Measurements from ENCODE around the gene BANF1. TPM values are rescaled to one million over a fixed set of nuclear protein-coding genes. Genes with fewer than 3 reads are reported as not detected.

BANF1 gene, protein sequence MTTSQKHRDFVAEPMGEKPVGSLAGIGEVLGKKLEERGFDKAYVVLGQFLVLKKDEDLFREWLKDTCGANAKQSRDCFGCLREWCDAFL
- 121 TPM for total RNA-seq
- long read RNA-seq, transcript BANF1-201 (3 exons, 1,155 nt) = major isoform, 14 of 18 reads
- long read RNA-seq, partial matches to known transcripts = 2 of 18 reads
- long read RNA-seq, other reads (novel, unspliced or antisense) = 0 of 18 reads

DNA sequence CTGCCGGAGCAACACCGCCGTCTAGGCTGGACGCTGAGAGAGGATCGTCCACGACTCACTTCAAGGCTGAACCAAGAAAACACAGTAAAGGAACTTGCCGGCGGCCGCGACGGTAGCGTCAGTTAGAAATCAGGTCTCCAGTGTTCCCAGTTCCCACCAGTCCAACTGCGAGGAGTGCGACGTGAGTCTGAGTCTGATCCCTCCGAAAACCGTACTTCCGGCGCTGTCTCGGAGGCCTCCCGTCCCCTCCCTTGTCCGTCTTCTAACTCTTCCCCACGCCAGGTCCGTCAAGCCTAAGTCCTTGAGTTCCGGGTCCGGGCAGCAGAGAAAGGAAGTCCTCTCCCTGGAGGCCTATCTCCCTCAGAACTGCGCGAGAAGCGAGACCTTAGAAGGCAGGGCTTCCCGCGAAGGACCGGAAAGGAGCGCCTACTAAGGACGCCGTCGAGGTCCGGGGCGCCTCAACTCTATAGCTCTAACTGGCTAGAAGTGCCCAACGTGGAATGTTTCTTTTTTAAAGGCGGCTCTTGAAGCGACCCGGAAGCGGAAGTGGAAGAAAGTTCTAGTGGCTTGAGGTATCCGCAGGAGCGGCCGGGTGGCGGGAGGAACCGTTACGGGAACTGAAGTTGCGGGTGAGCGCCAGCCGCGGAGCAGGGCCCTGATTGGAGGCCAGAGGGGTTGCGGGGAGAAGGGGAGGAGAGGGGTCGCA is at the start of gene BANF1, which contains the start of gene EIF1AD:
BANF1 (plus strand) TSS at position 562 of the 706 bp plus-strand sequence. CDS start 748 bp downstream, outside the sequence.
EIF1AD (minus strand) TSS at position 216 of the 706 bp plus-strand sequence. CDS start 1,768 bp downstream, outside the sequence.
- DNase-seq (ENCODE audit: low spot score) = peak; percentile 95

DNA sequence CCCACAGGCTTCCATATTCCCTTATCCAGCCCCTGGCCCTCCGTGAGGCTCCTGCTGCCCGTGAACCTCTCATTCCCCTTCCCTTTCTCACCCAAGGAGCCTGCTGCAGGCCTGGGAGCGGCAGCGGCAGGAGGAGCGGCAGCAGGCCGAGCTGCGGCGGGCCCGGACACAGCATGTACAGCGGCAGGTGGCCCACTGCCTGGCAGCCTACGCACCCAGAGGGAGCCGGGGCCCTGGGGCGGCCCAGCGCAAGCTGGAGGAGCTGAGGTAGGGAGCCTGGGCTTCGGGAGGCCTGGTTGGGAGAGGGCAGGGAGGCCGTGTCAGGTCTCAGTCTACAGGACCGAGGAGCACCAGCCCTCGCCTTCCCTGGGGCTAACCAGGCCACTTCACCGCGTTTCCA is 48.8 kb upstream of the BANF1 start:
- no peak for DNase-seq (ENCODE audit: low spot score)

DNA sequence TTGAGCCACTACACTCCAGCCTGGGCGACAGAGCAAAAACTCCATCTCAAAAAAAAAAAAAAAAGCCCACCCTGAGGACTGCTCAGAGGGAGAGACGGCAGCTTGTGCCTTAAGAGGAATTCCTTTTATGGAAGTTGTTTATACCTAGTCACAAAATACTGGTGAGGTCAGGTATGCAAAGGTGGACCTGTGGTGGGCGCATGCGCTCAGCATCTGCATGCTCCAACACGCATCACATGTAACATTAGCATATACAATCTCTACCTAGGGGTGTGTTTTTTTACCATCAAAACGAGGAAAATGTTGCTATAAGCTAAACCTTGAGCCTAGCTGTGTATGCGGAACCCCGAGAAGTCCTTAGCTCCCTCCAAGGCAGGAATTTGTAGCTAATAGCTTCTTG is 47.5 kb upstream of the BANF1 start:
- no peak for DNase-seq (ENCODE audit: low spot score)

DNA sequence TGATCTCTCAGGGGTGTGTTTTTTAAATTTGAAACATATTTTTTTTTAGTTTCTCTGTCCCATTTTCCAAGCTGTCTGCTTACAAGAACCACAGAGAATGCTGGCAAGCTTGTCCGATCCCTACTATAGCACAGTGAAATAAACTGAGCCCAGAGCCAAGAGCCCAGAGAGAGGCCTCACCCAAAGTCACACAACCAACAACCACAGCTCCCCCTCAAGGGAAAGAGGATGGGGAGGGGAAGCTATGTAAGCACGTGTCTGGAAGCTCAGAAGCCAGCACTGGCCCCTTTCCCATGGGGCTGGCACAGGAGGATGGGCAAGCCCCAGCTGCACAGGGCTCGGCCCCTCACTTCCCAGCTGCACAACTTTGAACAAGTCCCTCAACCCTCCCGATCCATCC is 44.0 kb upstream of the BANF1 start:
- no peak for DNase-seq (ENCODE audit: low spot score)

DNA sequence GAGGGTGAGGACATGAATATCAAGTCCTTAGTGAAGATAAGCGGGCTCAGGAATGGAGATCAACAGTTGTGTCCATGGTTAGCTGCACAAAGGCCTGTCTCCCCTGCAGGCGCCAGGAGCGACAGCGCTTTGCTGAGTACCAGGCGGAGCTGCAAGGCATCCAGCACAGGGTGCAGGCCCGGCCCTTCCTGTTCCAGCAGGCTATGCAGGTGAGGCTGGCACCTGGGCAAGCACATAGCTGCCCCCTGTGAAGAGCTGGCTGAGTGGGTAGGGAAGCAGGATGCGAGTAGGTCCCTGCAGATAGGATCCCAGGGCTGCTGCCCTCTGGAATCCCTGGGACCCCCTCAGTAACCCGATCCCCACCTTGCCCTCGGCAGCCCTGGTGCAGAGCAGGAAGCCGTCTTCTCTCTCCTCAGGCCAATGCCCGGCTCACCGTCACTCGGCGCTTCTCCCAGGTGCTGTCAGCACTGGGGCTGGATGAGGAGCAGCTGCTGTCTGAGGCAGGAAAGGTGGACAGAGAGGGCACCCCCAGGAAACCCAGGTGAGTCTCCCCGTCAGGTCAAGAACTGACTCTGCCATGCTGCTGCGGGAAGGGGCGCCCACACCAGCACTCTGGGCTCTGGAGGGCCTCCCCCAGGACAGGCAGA is 43.4 kb upstream of the BANF1 start:
- no peak for DNase-seq (ENCODE audit: low spot score)

DNA sequence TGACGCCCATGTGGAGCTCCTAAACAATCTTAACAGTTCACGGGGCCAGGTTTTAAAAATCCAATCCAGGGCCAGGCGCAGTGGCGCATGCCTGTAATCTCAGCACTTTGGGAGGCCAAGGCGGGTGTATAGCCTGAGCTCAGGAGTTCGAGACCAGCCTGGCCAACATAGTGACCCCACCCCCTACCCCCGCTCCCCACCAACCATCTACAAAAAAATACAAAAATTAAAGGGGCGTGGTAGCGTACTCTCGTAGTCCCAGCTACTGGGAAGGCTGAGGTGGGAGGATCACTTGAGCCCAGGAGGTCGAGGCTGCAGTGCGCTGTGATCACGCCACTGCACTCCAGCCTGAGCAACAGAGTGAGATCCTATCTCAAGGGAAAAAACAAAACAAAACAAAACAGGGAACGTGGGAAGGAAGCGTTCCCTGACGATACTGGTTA is 41.5 kb upstream of the BANF1 start:
- no peak for DNase-seq (ENCODE audit: low spot score)

DNA sequence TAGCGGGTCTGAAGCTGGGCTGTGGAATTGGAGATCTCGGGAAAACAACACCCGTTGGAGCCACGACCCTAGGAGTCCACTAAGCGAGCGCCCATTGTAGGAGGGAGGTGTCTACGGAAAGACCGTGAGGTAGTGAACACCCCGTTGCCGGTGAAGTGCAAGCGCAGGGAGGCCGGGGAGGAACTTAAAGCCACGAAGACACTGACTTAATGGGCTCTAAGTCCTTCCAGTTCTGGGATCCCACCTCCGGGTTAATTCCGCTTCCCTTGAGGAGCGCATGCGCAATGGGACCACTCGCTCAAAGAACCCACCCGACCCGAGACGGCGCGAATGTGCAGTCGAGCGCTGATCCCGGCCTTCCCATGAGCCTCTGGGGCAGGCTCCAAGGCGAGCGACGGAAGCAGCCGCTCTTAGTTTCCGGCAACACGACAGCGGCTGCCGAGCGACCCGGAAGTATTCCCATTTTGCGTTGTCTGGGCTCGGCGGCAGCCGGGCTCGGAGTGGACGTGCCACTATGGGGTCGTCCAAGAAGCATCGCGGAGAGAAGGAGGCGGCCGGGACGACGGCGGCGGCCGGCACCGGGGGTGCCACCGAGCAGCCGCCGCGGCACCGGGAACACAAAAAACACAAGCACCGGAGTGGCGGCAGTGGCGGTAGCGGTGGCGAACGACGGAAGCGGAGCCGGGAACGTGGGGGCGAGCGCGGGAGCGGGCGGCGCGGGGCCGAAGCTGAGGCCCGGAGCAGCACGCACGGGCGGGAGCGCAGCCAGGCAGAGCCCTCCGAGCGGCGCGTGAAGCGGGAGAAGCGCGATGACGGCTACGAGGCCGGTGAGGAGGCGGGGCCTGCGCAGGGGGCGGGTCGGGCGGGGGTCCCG is 40.8 kb upstream of the BANF1 start, which contains the start of gene SART1:
SART1 (plus strand) TSS at position 468 of the 874 bp plus-strand sequence; CDS start at position 515, 47 bp downstream.
- DNase-seq (ENCODE audit: low spot score) = peak; percentile 99

DNA sequence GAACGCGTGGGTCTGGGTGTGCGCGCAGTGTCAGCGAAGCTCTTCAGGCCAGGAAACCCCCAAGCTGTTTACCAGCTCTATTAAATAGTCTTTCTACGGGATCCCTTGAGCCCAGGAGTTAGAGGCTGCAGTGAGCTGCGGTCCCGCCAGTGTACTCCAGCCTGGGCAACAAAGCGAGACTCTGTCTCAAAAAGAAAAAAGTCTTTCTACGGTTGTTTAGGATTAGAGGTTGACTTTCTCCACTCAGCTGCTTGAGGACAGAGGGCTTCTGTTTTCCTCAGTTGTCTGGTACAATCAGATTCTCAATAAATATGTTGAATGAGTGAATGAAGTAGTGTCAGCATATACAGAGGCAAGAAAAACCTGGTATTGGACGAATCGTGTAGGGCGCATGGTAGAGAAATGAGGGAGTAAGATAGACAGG is 40.1 kb upstream of the BANF1 start:
- DNase-seq (ENCODE audit: low spot score) = no peak

DNA sequence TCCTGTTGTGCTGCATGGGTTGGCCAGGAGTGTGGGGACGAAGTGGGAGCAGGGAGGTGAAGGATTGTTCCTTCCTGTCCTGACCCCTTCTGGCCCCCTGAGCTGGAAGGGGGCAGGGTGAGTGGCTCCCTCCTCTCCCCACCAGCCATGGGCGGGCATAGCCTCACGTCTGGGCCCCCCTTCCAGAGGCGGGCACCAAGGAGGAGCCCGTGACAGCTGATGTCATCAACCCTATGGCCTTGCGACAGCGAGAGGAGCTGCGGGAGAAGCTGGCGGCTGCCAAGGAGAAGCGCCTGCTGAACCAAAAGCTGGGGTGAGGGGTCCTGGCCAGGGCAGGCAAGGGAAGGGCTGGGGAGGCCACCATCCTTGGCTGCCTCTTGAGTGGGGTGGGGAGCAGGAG is 37.4 kb upstream of the BANF1 start:
- no peak for DNase-seq (ENCODE audit: low spot score)

DNA sequence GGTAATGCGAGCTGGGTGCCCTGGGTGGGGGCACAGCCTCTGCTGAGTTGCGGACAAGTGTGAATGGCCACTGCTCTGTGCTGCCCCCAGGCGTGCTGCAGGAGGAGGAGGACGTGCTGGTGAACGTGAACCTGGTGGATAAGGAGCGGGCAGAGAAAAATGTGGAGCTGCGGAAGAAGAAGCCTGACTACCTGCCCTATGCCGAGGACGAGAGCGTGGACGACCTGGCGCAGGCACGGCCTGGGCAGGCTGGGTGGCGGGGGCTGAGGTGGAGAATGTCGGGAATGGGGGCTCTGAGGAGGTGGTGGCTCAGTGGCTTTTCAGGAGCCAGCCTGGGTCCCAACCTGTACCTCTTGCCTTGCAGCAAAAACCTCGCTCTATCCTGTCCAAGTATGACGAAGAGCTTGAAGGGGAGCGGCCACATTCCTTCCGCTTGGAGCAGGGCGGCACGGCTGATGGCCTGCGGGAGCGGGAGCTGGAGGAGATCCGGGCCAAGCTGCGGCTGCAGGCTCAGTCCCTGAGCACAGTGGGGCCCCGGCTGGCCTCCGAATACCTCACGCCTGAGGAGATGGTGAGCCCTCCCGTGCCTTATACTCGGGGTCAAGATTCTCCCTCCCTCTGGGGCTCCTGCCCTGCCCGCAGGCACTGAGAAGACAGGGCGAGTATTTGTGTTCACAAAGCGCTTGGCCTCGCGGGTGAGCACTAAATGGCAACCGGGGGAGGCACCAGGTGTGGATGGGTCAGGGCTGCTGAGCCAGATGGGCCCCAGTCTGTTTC is 36.1 kb upstream of the BANF1 start:
- DNase-seq (ENCODE audit: low spot score) = no peak

DNA sequence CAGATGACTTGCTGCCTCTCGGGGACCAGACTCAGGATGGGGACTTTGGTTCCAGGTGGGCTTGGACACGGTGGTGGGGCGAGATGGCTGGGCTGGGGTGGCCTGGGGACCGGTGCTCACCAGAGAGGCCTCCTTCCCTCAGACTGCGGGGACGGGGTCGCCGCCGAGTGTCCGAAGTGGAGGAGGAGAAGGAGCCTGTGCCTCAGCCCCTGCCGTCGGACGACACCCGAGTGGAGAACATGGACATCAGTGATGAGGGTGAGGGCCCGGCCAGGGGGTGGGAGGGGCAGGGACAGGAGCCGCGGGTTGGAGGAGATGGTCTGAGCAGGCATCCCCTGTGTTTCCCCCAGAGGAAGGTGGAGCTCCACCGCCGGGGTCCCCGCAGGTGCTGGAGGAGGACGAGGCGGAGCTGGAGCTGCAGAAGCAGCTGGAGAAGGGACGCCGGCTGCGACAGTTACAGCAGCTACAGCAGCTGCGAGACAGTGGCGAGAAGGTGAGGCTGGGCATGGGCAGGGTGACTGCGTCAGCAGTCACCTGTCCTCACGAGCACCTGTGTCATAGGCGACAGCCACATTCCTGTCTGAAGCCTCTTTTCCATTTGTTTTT is 34.9 kb upstream of the BANF1 start:
- DNase-seq (ENCODE audit: low spot score) = no peak

DNA sequence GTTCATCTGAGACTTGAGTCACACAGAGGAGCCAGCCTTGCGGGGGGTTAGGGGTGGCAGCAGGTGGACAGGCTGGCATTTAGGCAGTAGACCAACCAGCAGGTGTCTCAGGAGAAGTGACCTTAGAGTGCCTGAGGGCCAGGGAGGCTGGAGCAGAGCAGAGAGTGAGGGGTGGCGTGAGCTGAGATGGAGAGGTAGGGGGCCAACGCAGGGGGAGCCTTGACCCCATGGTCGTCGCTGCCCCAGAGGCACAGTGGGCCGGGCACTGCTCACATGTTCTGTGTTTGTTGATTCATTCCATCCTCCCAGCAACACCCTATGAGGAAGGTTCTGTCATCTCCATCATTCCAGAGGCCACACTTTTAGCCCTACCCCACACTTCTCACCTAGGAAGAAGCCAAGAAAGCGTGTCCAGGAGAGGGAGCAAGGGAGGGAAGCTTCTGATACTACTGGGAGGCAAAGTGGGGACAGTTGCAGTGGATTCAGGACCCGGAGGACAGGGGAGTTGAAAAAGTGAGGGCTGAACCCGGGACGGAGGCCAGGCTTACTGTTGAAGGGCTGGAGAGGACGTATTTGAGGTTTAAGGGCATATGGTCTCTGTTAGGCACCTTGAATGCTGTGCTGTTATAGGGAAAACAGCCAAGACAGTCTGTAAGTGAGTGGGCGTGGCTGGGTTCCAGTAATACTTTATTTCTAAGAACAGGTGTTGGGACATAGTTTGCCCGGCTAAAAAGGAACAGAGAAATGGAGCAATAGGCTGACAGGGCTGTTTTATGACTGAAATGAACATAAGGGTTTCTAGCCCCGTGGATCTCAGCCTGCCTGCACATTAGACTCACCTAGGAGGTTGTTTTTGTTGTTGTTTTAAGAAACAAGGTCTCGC is 33.5 kb upstream of the BANF1 start:
- no peak for DNase-seq (ENCODE audit: low spot score)

DNA sequence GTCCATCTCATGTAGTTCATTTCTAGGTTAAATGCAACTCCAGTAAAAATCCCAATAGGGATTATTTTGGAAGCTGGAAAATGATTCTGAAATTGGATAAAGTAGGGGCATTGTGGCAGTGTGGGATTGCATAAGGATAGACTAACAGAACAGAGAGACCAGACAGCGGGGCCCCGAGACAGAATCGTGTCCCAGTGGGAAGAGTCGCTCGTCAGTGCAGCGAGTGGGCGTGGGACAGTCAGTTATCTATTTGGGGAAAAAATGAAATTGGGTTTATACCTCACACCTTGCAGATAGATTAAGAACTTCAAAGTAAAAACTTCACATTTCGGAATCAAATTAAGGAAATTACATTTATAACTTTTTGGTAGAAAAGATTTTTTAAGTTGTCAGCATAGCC is 30.2 kb upstream of the BANF1 start:
- no peak for DNase-seq (ENCODE audit: low spot score)

DNA sequence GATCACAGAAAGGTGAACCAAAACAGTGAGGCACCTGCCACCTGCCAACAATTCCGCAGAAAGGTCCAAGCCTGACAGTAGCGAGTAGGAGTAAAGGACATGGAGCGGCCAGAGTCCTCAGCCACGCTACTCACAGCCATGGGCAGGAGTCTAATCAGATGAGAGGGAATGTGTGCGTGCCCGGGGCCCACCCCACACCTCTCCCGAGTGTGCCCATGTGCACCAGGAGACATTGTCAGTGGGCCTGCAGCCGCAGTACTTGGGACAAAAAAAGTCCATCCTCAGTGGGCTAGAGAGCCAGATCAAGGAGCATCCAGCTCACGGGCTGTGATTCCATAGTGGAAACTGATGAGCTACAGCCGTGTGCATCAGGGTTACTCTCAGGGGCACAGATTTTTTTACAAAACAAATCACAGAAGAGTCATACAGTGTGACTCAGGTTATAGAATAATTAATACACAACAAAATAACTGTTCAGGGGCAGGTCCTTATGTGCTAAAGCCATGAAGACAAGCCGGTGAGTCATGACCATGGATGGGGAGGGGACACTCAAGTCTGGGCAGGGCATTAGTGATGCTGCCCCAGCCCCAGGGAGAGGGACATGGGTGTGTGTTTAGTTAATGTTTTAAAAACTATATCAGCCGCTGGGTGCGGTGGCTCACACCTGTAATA is 28.7 kb upstream of the BANF1 start:
- DNase-seq (ENCODE audit: low spot score) = no peak

DNA sequence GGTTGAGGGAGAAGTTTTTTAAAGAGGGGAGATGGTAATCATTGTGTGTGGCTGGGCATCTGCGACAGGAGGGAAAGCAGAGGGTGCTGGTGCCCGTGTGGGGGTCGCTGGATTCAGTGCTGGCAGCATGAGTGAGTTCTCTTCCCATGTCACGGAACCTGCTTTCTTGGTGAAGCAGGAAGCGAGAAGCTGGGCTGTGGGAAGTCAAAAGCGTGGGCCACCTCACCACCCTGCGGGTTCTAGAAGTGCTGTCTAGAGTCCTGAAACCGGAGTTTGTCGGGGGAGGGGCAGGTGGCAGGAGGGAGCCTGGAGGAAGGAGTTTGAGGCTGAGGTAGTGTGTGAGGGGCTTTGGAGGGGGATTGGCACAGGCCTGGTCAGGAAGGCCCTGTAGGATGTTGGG is 26.5 kb upstream of the BANF1 start:
- DNase-seq (ENCODE audit: low spot score) = no peak

DNA sequence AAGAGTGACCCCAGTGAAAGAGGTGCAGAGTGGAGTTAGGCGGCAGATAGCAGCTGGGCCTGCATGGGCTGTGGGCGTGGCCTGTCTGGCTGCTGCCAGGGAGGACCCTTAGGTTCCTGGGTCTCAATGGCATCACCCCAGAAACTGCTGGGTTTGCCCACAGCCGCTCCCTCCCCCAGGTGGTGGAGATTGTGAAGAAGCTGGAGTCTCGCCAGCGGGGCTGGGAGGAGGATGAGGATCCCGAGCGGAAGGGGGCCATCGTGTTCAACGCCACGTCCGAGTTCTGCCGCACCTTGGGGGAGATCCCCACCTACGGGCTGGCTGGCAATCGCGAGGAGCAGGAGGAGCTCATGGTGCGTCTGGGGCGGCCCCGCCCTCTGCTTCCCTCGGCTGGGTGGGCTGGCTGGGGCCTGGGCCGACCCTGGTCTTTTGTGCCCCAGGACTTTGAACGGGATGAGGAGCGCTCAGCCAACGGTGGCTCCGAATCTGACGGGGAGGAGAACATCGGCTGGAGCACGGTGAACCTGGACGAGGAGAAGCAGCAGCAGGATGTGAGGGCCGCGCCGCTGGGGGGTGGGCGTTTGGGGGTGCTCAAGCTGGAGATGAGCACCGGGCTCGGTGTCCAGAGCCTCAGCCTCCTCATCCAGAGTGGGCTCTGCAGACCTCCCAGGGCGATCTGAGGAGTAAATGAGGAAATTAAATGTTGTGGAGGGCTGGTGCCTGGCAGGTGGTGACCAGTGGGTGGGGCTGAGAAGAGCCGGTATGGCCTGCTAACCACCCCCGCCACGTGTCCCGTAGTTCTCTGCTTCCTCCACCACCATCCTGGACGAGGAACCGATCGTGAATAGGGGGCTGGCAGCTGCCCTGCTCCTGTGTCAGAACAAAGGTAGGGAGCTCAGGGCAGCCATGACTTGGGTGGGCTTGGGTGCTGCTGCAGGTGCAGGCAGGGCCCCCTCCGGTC is 25.8 kb upstream of the BANF1 start:
- DNase-seq (ENCODE audit: low spot score) = no peak
